GM12864 (cell line): ENCODE measurements around the gene CFAP99.

ENCODE experiments used
- DNase-seq: peaks from one replicate; pipeline ENCODE4 v3.0.0-alpha.2; 2011; ENCODE audit warnings: low read depth
- H3K4me3 ChIP-seq: 2 replicates; pipeline ENCODE4 v1.5.1; 2011; ENCODE audit warnings: mild to moderate bottlenecking, low read depth, low read length, control low read depth
- TF ChIP-seq, protein P1 (sequence below): IDR thresholded peaks from 2 replicates; pipeline ENCODE4 v1.5.1; 2011; ENCODE audit warnings: low read depth, mild to moderate bottlenecking, moderate library complexity, low read length, control low read depth, inconsistent platforms; ENCODE audit errors: missing control alignments

The CFAP99 gene

DNA sequence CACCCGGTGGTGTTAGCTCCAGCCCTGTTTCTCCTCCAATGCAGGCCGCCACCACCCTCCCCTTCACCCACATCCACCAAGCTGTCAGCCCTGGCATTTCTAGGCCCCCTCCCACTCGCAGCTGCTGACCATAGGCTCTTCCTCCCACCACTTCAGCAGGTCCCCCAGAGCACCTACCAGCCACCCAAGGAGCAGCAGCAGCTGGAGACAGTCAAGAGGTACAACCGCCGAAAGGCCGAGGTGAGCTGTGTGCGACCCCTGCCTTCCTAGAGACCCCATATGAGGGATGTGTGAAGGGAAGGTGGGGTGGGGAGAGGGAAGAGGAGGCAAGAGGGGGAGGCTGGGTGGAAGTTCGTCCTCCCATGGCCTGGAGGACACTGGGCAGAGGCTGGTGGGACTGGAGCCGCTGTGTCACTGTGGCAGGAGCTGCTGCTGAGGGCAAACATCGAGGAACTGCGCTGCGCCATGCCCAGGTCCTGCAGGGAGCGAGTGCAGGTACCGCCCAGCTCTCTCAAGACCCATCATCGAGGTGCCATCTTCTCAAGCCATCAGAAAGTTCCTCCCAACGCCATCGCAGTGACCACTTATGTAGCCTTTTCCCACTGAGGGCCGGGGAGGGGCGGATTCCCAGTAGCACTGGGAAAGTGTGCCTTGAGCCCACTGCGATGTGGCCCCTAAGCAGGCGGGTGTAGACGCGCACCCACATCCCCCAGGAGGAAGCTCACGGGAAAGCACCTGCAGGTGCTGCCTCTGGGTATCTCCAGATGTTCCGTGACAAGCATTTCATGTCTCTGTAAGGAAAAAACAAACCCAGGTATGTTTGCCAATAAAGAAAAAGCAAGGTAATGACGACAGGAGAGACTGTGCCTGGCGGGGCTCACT is 31.0 kb downstream of the CFAP99 start:
- H3K4me3 ChIP-seq, result no peak overlapping the region
- TF ChIP-seq, protein P1, sequence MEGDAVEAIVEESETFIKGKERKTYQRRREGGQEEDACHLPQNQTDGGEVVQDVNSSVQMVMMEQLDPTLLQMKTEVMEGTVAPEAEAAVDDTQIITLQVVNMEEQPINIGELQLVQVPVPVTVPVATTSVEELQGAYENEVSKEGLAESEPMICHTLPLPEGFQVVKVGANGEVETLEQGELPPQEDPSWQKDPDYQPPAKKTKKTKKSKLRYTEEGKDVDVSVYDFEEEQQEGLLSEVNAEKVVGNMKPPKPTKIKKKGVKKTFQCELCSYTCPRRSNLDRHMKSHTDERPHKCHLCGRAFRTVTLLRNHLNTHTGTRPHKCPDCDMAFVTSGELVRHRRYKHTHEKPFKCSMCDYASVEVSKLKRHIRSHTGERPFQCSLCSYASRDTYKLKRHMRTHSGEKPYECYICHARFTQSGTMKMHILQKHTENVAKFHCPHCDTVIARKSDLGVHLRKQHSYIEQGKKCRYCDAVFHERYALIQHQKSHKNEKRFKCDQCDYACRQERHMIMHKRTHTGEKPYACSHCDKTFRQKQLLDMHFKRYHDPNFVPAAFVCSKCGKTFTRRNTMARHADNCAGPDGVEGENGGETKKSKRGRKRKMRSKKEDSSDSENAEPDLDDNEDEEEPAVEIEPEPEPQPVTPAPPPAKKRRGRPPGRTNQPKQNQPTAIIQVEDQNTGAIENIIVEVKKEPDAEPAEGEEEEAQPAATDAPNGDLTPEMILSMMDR, result no peak
- DNase-seq, result no peak

DNA sequence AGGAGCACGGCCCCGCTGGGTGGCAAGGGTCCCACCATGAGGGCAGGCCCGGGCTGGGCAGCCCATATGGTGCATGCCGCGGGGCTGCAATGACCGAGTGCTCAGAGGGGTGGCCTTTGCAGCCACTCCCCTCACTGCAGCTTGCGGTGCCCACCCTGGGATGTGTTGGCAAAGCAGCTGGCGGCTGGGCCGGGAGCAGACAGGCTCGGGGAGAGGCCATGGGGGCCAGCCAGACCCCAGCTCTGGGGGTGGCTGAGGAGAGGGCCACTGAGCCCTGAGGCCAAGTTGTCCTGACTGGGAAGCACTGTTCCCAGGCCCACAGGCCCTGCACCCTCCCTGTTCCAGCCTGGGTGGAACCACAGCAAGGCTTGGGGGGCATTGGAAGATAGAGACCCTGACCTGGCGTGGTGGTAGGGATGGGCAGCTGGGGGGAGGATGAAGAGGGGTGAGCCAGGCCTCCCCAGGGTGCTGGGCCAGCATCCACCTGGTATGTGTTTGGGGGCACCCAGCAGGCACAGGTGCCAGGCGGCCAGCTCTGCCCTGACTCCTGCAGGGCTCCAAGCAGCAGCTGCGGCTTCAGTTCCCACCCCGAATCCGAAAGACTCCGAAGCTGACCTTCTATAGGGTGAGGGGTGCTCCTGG is 31.8 kb downstream of the CFAP99 start:
- TF ChIP-seq, protein P1, result no peak
- DNase-seq, result no peak
- H3K4me3 ChIP-seq, result no peak overlapping the region

DNA sequence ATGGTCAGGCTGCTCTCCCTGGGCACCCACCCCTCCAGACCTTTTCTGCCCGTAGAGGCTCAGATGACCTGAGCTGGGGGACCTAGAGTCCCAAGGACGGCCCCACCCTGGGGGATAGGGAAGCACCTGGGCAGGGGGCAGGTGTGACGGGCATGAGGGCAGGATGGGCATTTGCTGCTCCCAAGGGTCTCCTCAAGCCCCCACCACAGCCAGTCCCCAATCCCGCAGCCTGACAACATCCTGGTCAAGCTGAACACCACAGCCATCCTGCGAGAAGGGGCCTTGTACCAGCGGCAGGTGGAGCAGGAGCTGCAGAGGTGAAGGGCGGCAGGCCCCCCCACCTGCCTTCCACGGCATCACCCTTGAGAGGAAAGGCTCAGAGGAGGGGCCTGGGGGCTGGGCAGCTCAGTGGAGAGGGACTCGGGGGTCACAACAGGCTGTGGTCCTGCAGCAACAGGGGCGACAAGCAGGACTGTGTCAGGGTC is 32.3 kb downstream of the CFAP99 start:
- no peak for DNase-seq
- TF ChIP-seq, protein P1, result no peak
- H3K4me3 ChIP-seq, result no peak overlapping the region

DNA sequence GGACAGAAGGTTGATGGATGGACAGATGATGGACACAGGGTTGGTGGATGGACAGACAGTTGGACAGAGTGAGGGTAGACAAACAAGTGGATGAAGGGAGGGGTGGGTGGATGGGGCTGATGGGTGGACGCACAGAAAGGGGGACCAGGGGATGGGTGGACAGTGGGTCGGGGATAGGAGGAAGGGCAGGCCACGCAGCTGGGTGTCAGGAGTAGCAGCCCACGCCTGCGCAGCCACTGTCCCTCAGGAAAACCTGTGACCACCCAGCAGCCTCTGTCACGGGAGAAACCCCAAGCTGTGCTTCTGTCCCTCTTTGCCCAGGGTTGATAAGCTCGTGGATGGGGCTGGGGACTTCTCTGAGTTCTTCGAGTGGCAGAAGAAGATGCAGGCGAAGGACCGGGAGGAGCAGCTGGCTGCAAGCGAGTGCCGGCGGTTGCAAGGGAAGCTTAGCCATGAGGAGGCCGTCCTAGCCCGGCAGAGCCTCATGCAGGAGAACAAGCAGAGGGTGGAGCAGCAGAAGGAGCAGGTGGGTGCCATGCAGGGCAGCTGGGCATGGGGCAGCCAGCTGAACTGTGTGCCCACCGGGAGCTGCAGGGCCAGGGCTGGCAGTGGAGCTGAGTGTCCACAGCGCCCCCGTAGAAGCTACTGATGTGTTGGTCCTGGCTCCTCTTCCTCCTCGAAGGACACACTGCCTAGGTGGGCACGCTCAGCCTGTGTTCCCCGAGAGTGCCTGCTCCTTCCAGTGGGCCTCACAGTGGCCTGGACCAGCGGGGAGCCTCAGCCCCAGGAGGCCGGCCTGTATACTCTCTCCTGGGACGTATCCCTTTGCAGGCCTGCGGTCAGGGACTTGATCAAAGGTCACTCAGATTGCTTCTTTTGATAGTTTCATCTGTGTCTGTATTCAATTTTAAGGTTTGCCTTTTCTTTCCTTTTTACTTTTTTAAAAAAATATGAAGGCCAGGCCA is 33.3 kb downstream of the CFAP99 start:
- no peak for DNase-seq
- no peak overlapping the region for H3K4me3 ChIP-seq
- TF ChIP-seq, protein P1, result no peak

DNA sequence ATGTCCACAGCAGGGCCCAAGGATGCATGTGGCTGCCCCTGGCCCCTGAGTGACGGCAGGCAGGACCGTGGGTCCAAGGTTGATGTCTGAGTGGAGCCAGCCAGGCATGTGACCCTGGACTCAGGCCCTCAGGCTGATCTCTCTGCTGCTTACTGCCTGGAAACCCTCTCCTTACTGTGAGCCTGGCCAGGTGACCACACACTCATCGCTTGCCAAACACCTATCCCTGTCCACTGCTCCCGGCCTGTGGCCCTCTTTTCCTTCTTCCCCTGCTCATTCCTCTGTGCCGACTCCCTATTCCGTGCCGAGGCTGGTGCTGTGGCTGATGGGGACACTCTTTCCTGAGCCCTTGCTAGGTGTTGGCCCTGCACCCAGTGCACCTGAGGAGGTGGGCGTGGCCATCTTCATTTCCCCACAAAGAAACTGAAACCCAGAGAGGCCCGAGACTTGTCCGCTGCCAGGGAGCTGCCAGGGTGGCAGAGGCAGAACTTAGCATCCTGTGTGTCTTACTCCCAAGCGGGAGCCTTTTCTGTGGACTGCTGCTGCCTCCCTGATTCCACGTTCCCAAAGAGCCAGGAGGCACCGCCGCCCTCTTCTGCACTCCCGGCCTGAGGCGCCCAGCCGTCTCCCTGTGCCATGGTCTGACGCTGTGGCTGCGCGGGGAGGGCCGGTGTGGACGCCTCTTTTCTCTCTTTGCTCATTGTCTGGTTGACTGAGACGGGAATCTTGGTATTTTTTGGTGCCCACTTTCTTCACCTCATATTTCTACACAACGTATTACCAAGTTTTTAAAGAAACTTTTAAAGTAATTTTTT is 38.9 kb downstream of the CFAP99 start:
- TF ChIP-seq, protein P1, result no peak
- no peak overlapping the region for H3K4me3 ChIP-seq
- no peak for DNase-seq
